Skeletal muscle satellite cell (primary cell): ENCODE results near the gene PTPN14.

Experiments used
- H3K27me3 ChIP-seq: 2 replicates; pipeline ENCODE4 v1.7.0; 2013; ENCODE audit warnings: low read length; ENCODE audit not compliant: control insufficient read depth, insufficient read depth
- H3K36me3 ChIP-seq: 2 replicates; pipeline ENCODE4 v1.7.0; 2013; ENCODE audit warnings: mild to moderate bottlenecking, control low read depth, low read length; ENCODE audit not compliant: insufficient read depth
- H3K4me1 ChIP-seq: 2 replicates; pipeline ENCODE4 v1.7.0; 2013; ENCODE audit warnings: low read length; ENCODE audit not compliant: control insufficient read depth, insufficient read depth
- H3K4me2 ChIP-seq: 2 replicates; pipeline ENCODE4 v1.7.0; 2013; ENCODE audit warnings: mild to moderate bottlenecking, low read length
- H3K4me3 ChIP-seq: 2 replicates; pipeline ENCODE4 v1.7.0; 2013; ENCODE audit warnings: low read length
- H3K9ac ChIP-seq: 2 replicates; pipeline ENCODE4 v1.7.0; 2013; ENCODE audit warnings: mild to moderate bottlenecking, low read depth, low read length, moderate library complexity
- H3K9me3 ChIP-seq: replicated peaks from 2 replicates; pipeline ENCODE4 v1.7.0; 2013; ENCODE audit warnings: mild to moderate bottlenecking, control low read depth, low read length

PTPN14 gene

DNA sequence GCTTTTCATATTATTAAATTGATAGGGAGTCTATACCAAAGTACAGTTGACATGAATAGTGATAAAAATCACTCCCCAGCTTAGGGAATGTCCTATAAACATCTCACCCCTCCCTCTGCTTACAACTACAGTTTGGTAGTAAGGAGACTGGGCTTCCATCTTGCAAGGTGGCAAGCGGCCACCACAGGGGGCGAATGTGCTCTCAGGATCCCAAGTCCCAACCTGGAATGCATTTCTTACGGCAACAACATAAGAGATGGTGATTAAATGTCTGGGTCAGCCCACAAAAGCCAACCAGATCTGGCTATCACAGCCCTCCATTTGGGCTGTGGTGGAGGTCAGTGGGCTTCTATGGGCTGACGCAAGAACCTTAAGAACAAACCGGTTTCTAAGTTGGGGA, 202.4 kb downstream of the PTPN14 start:
- H3K9ac ChIP-seq: no peak overlapping the region
- H3K9me3 ChIP-seq: no peaks in the 10 kb centered on the region
- no peaks in the 10 kb centered on the region for H3K4me1 ChIP-seq
- H3K27me3 ChIP-seq: no peaks in the 10 kb centered on the region
- H3K36me3 ChIP-seq: peaks cover 70% of the 10 kb centered on the region
- H3K4me2 ChIP-seq: no peak overlapping the region
- no peak overlapping the region for H3K4me3 ChIP-seq

DNA sequence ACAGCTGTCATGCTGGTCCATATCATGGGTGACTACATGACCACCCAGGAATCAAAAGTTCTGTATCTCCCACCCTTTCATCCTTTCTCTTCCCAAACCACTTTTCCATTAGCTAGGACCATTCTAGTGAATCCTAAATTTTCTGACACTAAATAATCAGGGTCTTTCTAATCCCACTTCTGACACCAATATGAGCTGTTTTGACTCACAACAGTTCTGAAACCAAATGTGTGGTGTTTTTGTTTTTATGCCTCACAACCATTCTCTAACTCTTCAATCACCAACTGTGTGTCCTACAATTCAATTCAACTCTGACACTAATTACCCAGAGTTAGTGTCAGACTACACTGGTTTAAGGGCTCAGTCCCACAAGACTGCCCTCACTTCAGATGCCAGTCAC, 206.5 kb downstream of the PTPN14 start:
- no peaks in the 10 kb centered on the region for H3K4me1 ChIP-seq
- peaks cover 63% of the 10 kb centered on the region for H3K36me3 ChIP-seq
- H3K27me3 ChIP-seq: no peaks in the 10 kb centered on the region

DNA sequence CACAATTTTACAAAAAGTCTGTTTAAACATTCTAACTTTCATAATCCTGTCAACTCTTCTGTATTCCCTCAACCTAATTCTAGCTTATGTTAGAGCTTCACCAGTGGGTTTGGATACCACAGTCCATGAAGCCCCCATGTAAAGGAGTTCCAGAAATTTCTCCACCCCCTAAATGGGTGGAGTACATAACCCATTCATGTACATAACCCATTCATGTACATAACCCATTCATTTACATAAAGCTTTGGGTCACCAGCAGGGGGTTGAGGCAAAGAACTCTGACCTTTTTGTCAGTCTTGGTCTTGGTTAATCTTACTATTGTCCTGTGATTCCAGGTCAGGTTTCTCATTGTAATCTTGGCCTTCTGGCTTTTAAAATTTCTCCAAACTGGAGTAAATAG, 208.9 kb downstream of the PTPN14 start:
- Histone ChIP-seq H3K9ac (no peak overlapping the region), H3K27me3 (no peaks in the 10 kb centered on the region), H3K4me1 (peaks cover 4% of the 10 kb centered on the region), H3K4me2 (no peak overlapping the region), H3K4me3 (no peak overlapping the region), H3K36me3 (peaks cover 45% of the 10 kb centered on the region), H3K9me3 (no peaks in the 10 kb centered on the region)

More for the DNA sequence above, 206.5 kb downstream of the PTPN14 start:
- Histone ChIP-seq H3K9me3 (no peaks in the 10 kb centered on the region), H3K4me2 (no peak overlapping the region), H3K4me3 (no peak overlapping the region), H3K9ac (no peak overlapping the region)

DNA sequence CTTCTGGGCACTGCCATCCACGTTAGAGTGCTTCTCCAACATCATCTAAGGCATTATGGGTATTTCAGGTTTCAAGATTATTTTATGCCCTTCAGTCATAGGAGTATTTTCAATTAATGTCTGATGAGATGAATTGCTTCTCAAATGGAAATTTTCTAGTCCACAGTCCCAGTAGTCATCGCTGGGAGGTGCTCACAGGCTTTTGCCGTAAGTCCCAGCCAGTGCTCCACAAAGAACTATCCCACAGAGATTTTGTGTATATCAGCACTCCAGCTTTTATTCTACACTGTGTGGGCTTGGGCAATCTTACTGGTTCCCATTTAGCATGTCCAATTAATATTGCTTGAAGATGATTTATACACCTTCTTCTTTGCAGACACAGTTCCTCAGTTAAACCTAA, 209.5 kb downstream of the PTPN14 start:
- H3K4me1 ChIP-seq: peaks cover 9% of the 10 kb centered on the region
- no peak overlapping the region for H3K9ac ChIP-seq
- H3K27me3 ChIP-seq: no peaks in the 10 kb centered on the region
- H3K36me3 ChIP-seq: peaks cover 43% of the 10 kb centered on the region
- no peak overlapping the region for H3K4me2 ChIP-seq
- no peak overlapping the region for H3K4me3 ChIP-seq
- no peaks in the 10 kb centered on the region for H3K9me3 ChIP-seq

DNA sequence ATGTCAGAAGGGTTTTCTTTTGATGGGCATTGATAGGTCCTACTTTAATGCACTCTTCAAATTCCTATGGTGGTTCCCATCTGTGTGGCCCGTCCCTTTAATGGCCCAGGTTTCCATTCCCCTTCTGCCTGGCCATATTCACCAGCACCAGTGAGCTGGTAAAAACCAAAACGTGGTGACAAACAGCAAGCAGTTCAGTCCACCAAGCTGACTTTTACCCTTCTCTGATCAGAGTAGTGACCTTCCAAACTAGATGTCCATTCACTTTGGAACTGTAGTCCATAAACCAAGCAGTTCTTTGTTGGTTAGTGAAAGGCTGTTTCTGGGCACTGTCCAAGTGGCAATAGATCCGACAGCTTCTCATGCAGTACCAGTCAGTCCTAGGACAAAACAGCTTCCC, 209.9 kb downstream of the PTPN14 start:
- H3K36me3 ChIP-seq: peaks cover 47% of the 10 kb centered on the region
- H3K9ac ChIP-seq: no peak overlapping the region
- peaks cover 9% of the 10 kb centered on the region for H3K4me1 ChIP-seq
- no peaks in the 10 kb centered on the region for H3K9me3 ChIP-seq
- H3K4me3 ChIP-seq: no peak overlapping the region
- no peak overlapping the region for H3K4me2 ChIP-seq
- no peaks in the 10 kb centered on the region for H3K27me3 ChIP-seq

DNA sequence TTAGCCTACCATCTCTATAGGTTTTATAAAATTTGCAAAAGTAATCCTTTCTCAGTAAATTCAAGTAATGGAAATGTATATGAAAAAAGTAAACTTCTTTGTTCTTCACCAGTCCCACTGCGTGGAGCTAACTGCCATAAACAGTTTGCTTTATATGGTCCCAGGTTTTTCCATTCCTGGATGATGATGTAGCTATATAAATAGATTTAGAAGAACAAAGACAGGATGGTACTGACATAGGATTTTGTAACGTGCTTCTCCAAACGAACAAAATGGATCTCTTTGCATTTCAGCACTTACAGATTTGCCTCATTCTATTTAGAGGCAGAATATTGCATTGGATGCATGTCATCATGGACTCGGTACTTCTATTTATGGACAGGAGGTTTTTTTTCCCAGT, 213.2 kb downstream of the PTPN14 start:
- Histone ChIP-seq H3K4me3 (no peak overlapping the region), H3K27me3 (no peaks in the 10 kb centered on the region), H3K4me2 (no peak overlapping the region), H3K36me3 (peaks cover 26% of the 10 kb centered on the region), H3K9me3 (no peaks in the 10 kb centered on the region), H3K4me1 (peaks cover 11% of the 10 kb centered on the region), H3K9ac (no peak overlapping the region)

DNA sequence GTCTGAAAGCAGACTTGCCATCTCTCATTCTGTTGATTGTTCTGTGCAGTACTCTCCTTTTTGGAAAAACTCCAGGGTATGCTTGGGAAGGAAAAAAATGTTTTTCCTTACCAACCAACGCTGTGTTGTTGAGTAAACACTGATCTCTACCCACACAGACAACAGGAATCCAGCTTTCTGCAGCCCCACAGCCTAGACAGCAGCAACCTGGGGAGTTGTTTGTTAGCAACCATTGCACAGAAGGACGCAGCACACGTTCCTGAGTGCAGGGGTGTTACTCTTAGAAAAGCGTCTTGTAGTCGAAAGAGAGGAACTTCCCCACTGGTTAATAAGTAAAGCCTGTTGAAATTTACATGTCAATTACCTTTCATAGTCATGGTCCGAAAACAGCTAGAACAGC, 213.9 kb downstream of the PTPN14 start:
- no peaks in the 10 kb centered on the region for H3K27me3 ChIP-seq
- H3K9ac ChIP-seq: peak overlapping the region; percentile 28
- H3K9me3 ChIP-seq: no peaks in the 10 kb centered on the region
- peaks cover 14% of the 10 kb centered on the region for H3K4me1 ChIP-seq
- H3K4me2 ChIP-seq: no peak overlapping the region
- peaks cover 23% of the 10 kb centered on the region for H3K36me3 ChIP-seq
- H3K4me3 ChIP-seq: no peak overlapping the region

DNA sequence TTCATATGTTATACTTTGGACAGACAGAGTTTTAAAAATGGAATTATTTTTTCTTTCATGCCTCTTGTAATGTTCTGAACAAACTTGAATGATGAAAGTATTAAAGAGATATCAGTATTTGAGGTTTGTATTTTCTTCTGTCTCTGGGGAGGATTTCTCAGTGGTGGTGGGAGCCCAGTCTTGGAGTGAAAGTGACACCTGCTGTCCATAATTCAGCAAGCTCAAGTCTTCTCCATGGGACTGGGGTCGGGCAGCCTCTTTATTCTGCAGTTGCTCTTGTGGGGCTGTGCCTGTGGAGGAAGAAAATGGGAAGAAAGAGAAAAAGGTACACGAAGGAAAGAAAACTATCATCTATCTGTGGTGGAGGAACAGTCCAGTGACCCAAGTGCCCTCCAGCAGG, 214.4 kb downstream of the PTPN14 start:
- Histone ChIP-seq H3K4me1 (peaks cover 14% of the 10 kb centered on the region), H3K36me3 (peaks cover 21% of the 10 kb centered on the region), H3K4me3 (no peak overlapping the region), H3K27me3 (no peaks in the 10 kb centered on the region), H3K9ac (no peak overlapping the region), H3K4me2 (no peak overlapping the region), H3K9me3 (no peaks in the 10 kb centered on the region)

DNA sequence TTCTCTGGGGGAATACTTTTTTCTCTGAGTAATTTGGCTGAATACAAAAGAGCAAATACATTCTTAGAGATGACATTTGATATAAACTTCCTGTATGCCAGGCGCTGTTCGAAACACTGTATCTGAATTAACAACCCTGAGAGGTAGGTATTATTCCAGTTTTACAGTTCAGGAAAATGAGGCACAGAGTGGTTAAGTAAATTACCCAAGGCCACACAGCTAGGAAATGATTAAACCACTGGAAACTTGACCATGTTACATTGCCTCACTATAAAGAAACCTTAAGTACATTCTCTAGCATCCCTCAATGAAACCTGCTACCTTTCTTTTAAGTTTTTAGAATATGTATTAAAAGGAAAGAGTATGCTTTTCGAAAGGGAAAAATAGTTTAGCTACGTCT, 215.8 kb downstream of the PTPN14 start:
- Histone ChIP-seq H3K9ac (no peak overlapping the region), H3K4me3 (no peak overlapping the region), H3K27me3 (no peaks in the 10 kb centered on the region), H3K36me3 (peaks cover 13% of the 10 kb centered on the region), H3K4me1 (peaks cover 14% of the 10 kb centered on the region), H3K4me2 (no peak overlapping the region), H3K9me3 (no peaks in the 10 kb centered on the region)

DNA sequence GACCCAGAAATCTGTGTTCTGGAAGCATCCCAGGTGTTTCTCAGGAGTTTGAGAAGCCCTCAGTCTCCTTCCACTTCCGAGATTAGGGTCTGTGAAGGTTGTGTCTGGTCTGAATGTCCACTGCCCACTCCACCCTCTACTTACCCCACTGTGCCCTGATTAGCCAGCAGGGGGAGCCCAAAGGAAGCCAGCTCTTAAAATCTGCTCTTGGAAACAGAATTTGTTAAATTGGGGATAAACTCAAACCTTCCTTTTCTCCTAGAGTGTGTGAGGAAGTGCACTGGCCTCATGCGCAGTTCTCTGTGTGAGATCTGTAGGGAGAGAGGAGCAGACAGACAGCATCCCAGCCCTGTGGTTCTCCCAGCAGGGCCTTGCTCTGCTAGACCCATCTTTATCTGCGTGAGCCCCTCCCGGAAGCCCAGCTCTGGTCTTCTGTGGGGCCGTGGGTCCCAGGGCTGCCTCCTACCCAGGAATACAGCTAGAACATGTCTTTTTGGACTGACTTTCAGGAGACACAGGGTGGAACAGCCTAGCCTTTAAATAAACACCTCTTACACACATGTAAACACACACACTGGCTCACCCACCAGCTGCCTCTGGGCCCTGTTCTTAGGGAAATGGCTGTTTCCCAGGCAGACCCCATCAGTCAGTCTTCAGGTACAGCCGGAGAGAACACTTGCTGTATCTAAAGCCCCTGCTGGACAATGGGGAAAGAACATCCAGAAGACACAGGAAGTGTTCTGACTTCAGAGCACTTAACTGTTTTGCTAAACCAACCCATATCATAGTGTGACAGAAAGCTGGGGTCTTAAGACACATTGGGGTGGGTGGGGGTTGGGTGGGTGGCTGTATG, 218.2 kb downstream of the PTPN14 start:
- no peak overlapping the region for H3K4me2 ChIP-seq
- H3K9me3 ChIP-seq: no peaks in the 10 kb centered on the region
- peaks cover 20% of the 10 kb centered on the region for H3K4me1 ChIP-seq
- no peak overlapping the region for H3K4me3 ChIP-seq
- H3K36me3 ChIP-seq: peaks cover 10% of the 10 kb centered on the region
- H3K27me3 ChIP-seq: no peaks in the 10 kb centered on the region
- no peak overlapping the region for H3K9ac ChIP-seq

DNA sequence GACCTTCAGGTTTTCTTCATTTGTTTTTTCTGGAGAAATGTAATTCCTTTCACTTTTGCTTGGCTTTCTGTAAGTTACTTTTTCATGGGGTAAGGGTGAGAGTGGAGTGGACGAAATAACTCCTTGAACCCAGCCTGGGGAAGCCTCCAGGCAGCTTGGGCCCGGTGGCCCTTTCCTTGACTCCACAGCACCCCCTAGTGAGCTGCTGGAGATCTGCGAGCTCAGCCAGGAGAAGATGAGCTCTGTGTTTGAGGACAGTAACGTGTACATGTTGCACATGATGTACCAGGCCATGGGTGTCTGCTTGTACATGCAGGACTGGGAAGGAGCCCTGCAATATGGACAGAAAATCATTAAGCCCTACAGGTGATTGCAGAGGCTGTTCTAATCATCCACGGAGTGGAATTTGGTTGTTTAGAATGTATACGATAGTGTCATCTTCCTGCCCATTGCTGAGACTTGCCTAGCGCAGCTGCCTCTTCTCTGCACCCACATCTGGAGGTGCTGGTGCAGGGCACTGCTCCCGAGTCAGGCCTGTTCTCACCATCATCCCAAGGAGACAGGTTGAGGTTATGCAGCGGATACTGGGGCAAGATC, 219.5 kb downstream of the PTPN14 start:
- Histone ChIP-seq H3K9ac (no peak overlapping the region), H3K4me2 (no peak overlapping the region), H3K27me3 (no peaks in the 10 kb centered on the region), H3K36me3 (peaks cover 8% of the 10 kb centered on the region), H3K9me3 (no peaks in the 10 kb centered on the region), H3K4me1 (peaks cover 11% of the 10 kb centered on the region), H3K4me3 (no peak overlapping the region)

DNA sequence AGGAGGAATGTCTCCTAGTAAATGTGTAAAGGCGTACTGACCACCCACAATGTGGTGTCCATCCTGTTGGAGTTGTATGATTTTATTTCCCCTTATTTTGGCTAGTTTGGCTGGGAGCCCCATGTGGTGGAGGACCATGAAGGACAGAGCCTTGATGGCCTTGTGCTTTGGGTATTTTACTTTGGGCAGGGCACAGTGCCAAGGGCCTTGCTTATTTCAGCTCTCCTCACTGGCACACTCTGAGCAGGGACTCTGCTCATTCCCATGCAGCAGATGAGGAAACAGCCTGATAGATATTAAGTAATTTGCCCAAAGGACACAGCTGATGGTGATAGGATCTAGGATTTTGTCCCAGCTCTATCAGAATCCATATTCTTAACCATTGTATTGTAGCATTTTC, 220.2 kb downstream of the PTPN14 start:
- no peak overlapping the region for H3K9ac ChIP-seq
- H3K27me3 ChIP-seq: no peaks in the 10 kb centered on the region
- H3K4me2 ChIP-seq: no peak overlapping the region
- no peaks in the 10 kb centered on the region for H3K9me3 ChIP-seq
- H3K4me1 ChIP-seq: peaks cover 11% of the 10 kb centered on the region
- H3K36me3 ChIP-seq: peaks cover 3% of the 10 kb centered on the region
- no peak overlapping the region for H3K4me3 ChIP-seq
